Kidney epithelial cell (primary cell): ENCODE results near the gene ATP2A1. TPM values are rescaled to one million over a fixed set of nuclear protein-coding genes. Genes with fewer than 3 reads are reported as not detected.

Experiments used
- DNase-seq: peaks from one replicate; pipeline ENCODE4 v3.0.0-alpha.2; 2010; ENCODE audit warnings: low read depth
- H3K27me3 ChIP-seq: 2 replicates; pipeline ENCODE4 v1.6.0; 2011; ENCODE audit warnings: low read length; ENCODE audit not compliant: control insufficient read depth, insufficient read depth
- H3K36me3 ChIP-seq: 2 replicates; pipeline ENCODE4 v1.5.1; 2011; ENCODE audit warnings: low read length; ENCODE audit not compliant: control insufficient read depth, insufficient read depth
- H3K4me3 ChIP-seq: 2 replicates; pipeline ENCODE4 v1.5.1; 2011; ENCODE audit warnings: low read depth, mild to moderate bottlenecking, control low read depth, low read length
- CTCF ChIP-seq: IDR thresholded peaks from 2 replicates; pipeline ENCODE4 v1.5.1; 2011; ENCODE audit warnings: mild to moderate bottlenecking, moderate library complexity, low read length, control low read depth, inconsistent platforms; ENCODE audit not compliant: insufficient read depth, poor library complexity, severe bottlenecking
- total RNA-seq: library from RNA; depleted of rRNA; stranded (reverse); fragments of >200 nt; gene quantifications from 2 replicates; pipeline ENCODE4 v1.2.3, GENCODE V29; 2015

Gene ATP2A1
- total RNA-seq, 1 donor from 2014 or later = 0.17 TPM

- Histone ChIP-seq H3K4me3 (no peak overlapping the region), H3K36me3 (no peaks in the 10 kb centered on the region), H3K27me3 (no peaks in the 10 kb centered on the region)
- no peak for TF ChIP-seq CTCF
- DNase-seq = no peak
These were observed 54.3 kb downstream of the ATP2A1 start for GRCh38 chr16:28932339-28933141.

- Histone ChIP-seq H3K4me3 (no peak overlapping the region), H3K27me3 (no peaks in the 10 kb centered on the region), H3K36me3 (no peaks in the 10 kb centered on the region)
- no peak for TF ChIP-seq CTCF
- no peak for DNase-seq
These were observed 54.9 kb downstream of the ATP2A1 start for GRCh38 chr16:28933171-28933570.

GRCh38 chr16:28935346-28935745 is 57.1 kb downstream of the ATP2A1 start:
- no peak for TF ChIP-seq CTCF
- no peak for DNase-seq
- H3K4me3 ChIP-seq = no peak overlapping the region
- no peaks in the 10 kb centered on the region for H3K36me3 ChIP-seq
- no peaks in the 10 kb centered on the region for H3K27me3 ChIP-seq

GRCh38 chr16:28935924-28936783 is 57.9 kb downstream of the ATP2A1 start:
- TF ChIP-seq CTCF = no peak
- Histone ChIP-seq H3K27me3 (no peaks in the 10 kb centered on the region), H3K4me3 (no peak overlapping the region), H3K36me3 (no peaks in the 10 kb centered on the region)
- no peak for DNase-seq

GRCh38 chr16:28936784-28937155 is 58.5 kb downstream of the ATP2A1 start:
- TF ChIP-seq CTCF = no peak
- Histone ChIP-seq H3K4me3 (no peak overlapping the region), H3K27me3 (no peaks in the 10 kb centered on the region), H3K36me3 (no peaks in the 10 kb centered on the region)
- DNase-seq = no peak
